ENCODE measurements around the gene RABGAP1L.

The RABGAP1L gene

DNA sequence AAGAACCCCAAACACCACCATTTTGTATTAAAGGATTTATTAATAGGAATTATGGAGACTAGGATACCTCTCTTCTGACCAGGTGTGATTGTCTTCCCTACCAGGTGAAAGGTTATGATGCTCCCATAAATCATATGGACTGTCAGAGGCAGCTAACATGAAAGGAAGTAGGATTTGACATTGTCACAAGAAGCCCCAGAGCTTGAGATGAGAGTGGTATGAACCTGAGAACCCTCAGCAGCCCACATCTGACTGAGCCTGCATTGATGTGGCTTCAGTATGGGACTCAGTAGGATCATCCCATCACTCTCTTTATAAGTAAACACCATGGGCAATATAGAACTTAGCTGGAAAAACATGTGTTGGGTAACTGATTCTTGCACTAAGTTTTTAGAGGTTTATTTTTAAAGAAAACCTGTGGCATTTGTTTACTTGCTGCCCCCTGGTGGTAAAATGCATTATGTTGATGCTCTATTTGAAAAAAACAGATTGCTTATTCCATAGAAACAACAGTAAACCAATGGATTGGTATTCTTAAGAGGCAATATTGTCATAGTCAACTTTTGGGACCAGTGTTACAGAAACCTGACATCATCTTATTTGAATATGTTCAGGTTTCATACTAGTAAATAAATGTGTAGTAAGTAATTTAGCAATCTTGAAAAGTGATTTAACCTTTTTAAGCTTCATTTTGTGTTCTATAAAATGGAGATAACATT is 823.8 kb downstream of the RABGAP1L start:
- peak in 1 of 2 experiments; percentile 16 for DNase-seq

GRCh38 chr1:174984952-174985351 is 825.6 kb downstream of the RABGAP1L start:
- no peak for DNase-seq

DNA sequence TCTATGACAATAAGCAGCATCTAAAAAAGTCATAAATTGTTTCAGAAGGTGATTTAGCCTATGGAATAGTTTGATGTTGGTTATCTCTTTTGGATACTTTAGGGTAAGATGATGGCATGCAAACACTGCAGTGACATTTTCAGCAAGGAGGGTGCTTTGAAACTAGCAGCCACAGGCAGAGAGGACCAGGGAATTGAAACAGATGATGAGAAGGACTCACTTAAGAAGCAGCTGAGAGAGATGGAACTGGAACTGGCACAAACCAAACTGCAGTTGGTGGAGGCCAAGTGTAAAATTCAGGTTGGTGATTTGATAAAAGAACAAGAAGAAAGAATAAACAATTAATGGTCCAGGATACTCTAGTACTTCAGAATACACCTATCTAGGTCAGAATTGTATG is 829.2 kb downstream of the RABGAP1L start:
- DNase-seq = no peak

- DNase-seq = no peak
These were observed 829.7 kb downstream of the RABGAP1L start for GRCh38 chr1:174988986-174989385.

GRCh38 chr1:174989536-174990220 is 830.4 kb downstream of the RABGAP1L start:
- DNase-seq = no peak

DNA sequence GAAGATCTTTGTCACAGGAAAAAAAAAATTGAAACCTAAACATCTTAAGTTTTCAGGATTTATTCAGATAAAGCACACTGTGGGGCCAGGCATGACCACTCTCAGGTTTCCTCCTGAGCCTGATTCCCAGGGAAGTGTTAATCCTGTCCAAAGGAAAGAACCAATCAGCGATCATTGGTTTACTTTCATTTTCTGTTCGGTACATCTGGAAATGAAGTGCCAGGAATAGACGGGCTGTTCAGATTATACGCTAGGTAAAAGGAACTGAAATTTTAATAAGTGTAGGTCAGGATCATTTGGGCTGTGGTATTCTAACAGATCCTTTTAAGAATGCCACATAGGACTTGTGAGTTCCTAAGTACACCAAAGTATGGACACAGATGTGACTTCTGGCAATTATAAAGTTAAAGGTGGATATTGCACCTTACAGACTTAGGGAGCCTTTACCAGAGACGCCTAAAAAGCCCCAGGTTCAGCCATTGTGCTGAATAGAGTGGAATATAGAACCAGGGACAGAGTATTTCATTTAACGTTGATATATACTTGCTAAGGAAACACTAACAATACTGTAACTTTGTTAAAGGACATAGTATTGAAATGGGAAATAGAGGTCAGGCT is 831.2 kb downstream of the RABGAP1L start:
- DNase-seq = no peak

DNA sequence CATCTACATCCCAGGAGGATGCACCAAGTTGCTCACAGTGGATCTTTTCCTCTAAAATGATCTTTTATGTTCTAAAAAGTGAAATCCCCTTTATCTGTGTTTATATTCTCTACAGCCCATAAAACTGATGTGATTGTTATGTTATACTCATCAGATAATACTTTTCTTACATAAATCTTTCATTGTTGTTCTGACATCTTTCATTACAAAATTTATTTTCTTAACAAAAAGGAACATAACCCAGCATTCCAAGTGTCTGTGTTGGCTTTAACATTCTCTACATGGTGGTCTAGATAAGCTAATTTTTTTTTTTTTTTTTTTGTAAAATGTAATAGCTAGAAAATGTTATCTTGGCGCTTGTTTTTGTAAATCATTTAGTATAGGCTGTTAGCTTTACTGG is 832.2 kb downstream of the RABGAP1L start:
- no peak for DNase-seq

- no peak for DNase-seq
These were observed 835.8 kb downstream of the RABGAP1L start for GRCh38 chr1:174995121-174995520.

GRCh38 chr1:174995916-174996315 is 836.6 kb downstream of the RABGAP1L start:
- DNase-seq = no peak

- no peak for DNase-seq
These were observed 837.2 kb downstream of the RABGAP1L start for GRCh38 chr1:174996476-174996875.

GRCh38 chr1:174997041-174997440 is 837.7 kb downstream of the RABGAP1L start:
- DNase-seq = no peak

DNA sequence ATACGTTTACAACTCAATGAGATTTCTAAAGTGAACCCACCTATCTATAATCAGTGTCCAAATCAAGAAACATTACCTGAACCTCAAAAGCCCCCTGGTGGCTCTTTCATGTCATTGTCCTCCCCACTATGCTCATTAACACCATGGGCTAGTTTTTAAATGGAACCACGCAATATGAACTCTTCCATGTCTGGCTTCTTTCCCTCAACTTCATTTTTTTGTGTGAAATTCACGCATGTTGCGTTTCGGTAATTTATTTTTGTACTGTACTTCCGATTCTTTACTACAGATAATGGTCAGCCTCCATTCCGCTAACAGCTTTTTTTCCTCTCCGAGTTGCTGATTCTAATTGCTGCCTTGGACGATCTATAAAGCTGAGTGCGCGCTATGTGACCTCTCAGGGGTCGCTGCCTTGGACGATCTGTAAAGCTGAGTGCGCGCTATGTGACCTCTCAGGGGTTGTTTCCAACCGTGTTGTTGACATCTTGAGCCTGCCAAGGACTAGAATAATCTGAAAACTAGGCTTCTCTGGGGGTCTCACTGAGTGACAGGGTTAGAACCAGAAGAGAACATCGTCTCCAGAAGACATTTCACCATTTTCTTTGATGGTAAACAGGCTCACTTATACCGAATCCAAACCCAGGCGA is 839.4 kb downstream of the RABGAP1L start:
- DNase-seq = peak in 1 of 2 experiments; percentile 54

- peak; percentile 88 to 91 for DNase-seq
These were observed 840.1 kb downstream of the RABGAP1L start for GRCh38 chr1:174999216-174999935.

- DNase-seq = peak in 1 of 2 experiments; percentile 6
These were observed 840.8 kb downstream of the RABGAP1L start, which contains the start of gene CACYBP for GRCh38 chr1:174999936-175000696. Gene CACYBP (plus strand): TSS chr1:174999947. CDS start chr1:175000181, 234 bp downstream.

DNA sequence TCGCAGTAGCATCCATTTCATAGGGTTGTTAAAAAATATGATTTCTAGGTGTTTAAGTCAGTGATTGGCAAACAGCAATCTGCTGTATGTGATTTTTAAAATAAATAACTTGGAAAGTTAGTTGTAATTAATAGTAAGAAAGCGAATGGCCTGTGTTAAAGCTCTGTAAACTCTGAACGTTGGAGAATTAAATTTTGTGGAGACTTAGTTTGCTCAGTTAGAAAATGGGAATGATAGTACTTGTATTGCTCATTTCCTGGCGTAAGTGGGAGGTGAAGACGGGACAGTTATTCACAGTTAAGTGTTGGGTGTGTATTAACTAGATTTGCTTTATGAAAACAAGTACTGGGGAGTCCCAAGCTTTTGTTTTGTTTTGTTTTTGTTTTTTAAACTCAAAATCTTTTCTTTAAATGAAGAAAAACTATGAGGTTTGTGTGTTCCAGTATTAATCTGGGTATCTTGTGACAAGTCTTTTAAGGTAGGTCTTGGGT is 841.4 kb downstream of the RABGAP1L start:
- no peak for DNase-seq

DNA sequence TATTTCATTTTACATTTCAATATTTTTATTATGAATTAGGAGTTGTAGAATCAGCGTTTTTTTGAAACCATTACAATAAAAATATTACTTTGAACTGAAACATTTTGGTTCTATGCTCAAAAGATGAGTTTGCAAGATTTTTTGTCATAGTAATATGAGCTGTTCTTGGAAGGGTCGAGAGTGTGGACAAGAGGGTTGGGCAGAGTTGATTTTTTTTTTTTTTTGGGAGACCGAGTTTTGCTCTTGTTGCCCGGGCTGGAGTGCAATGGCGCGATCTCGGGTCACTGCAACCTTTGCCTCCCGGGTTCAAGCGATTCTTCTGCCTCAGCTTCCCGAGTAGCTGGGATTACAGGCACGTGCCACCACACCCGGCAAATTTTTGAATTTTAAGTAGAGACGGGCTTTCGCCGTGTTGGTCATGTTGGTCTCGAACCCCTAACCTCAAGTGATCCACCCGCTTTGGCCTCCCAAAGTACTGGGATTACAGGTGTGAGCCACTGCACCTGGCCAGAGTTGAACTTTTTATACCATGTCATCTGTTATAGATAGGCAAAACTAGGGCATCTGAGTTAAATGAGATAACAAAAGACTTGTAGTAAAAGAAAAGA is 843.7 kb downstream of the RABGAP1L start:
- no peak for DNase-seq

DNA sequence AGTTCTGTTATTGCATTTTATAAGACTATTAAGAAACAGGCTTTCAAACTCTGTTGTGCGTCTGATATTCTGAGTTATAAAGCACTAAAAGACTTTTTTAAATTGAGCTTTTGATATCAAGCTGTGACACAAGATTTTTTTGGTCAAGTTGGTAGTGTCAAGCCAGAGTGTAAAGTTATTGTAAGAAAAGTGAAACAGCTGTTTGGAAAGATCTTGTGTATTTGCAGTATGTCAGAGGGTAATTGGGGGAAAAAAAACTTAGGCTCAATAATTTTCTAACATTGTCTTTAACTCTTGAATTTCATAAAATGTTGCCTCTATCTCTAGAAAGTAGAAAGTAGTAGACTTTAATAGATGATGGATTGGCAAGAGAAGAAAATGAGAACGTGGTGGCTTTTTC is 844.2 kb downstream of the RABGAP1L start:
- no peak for DNase-seq

GRCh38 chr1:175005085-175005783 is 845.9 kb downstream of the RABGAP1L start:
- DNase-seq = no peak

GRCh38 chr1:175009532-175009931 is 850.2 kb downstream of the RABGAP1L start:
- DNase-seq = no peak

DNA sequence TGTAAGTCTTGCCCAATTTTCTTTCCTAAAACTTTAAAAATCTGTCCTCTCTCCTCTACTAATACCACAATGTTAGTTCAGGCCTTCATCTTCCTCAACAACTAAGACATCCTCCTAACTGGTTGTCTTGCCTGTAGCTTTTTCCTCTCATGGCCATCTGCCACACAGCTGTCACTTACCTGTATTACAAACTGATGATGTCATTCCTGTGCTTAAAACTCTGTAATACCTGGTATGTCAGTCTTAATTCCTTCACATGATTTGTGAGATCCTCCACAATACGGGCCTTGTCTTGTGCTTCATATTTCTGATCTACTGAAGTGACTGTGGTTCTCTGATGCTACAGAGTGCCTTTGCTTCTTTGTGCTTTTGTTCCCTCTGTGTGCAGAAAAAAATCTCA is 854.1 kb downstream of the RABGAP1L start:
- no peak for DNase-seq

- DNase-seq = no peak
These were observed 855.9 kb downstream of the RABGAP1L start for GRCh38 chr1:175015243-175015642.
